A549 (cell line): ENCODE data around the gene HS6ST1. TPM values are rescaled to one million over a fixed set of nuclear protein-coding genes. Genes with fewer than 3 reads are reported as not detected.

ENCODE experiments used
- ATAC-seq, 2 experiments: fragments of 200-7000 bp in 1 of 2; fragments of >200 bp in 1 of 2; cut with Nextera tagmentation in 1 of 2; cut with Tn5 transposase in 1 of 2; 3 replicates each; pipeline versions ENCODE4 v1.8.0 to v1.9.1; 2018 to 2020; ENCODE audit warnings: mild to moderate bottlenecking in 1 of 2, moderate library complexity in 1 of 2
- CTCF ChIA-PET: fragments of 300-600 bp; sonication (Branson Sonifier 250); formaldehyde crosslinking; extraction: SDS; loops from one replicate; lab custom pipeline; 2021; ENCODE audit warnings: antibody characterized with exemption, inconsistent platforms; lab: Yijun Ruan, JAX
- POLR2A ChIA-PET: fragments of 350-600 bp; formaldehyde crosslinking; extraction: SDS; loops from one replicate; lab custom pipeline; 2021; ENCODE audit warnings: antibody characterized with exemption, inconsistent platforms; lab: Yijun Ruan, JAX
- DNase-seq, 2 experiments: peaks; one replicate each; pipeline versions ENCODE4 v3.0.0 to v3.0.0-alpha.2; 2011 to 2016; ENCODE audit warnings: low read depth in 1 of 2, low spot score in 1 of 2
- FAIRE-seq: peaks from 2 replicates; lab custom pipeline; 2011; peaks lifted over from hg19 to GRCh38; lab: Jason Lieb, UNC
- H3K27ac ChIP-seq, 2 experiments: fragments of >200 bp; sonication (Bioruptor Twin); formaldehyde crosslinking; 3 replicates each; pipeline ENCODE4 v1.5.1; 2016 to 2017
- H3K4me1 ChIP-seq: fragments of >200 bp; sonication (Bioruptor Twin); formaldehyde crosslinking; 3 replicates; pipeline ENCODE4 v1.6.1; 2016
- H3K4me2 ChIP-seq: fragments of >200 bp; sonication (Bioruptor Twin); formaldehyde crosslinking; 3 replicates; pipeline ENCODE4 v1.6.1; 2016
- H3K4me3 ChIP-seq: fragments of >200 bp; sonication (Bioruptor Twin); formaldehyde crosslinking; 3 replicates; pipeline ENCODE4 v1.5.1; 2016
- H3K9me3 ChIP-seq: fragments of >200 bp; sonication (Bioruptor Twin); formaldehyde crosslinking; 3 replicates; pipeline ENCODE4 v1.6.1; 2016
- CEBPB ChIP-seq, 2 experiments: fragments of >200 bp in 1 of 2; sonication (Bioruptor Twin) in 1 of 2; formaldehyde crosslinking in 1 of 2; IDR thresholded peaks; 2 replicates each; pipeline ENCODE4 v1.6.1; 2012 to 2016
- E2F6 ChIP-seq: IDR thresholded peaks from 2 replicates; pipeline ENCODE4 v1.6.1; 2012; ENCODE audit warnings: low read depth, borderline replicate concordance
- EHF ChIP-seq: fragments of 250-450 bp; sonication (Bioruptor Pico); IDR thresholded peaks from 2 replicates; pipeline ENCODE4 v1.5.0; 2020; ENCODE audit warnings: mild to moderate bottlenecking
- FOSB ChIP-seq: fragments of 250-450 bp; sonication (Bioruptor Pico); IDR thresholded peaks from 2 replicates; pipeline ENCODE4 v1.5.0; 2020; ENCODE audit warnings: mild to moderate bottlenecking, moderate library complexity
- GATA3 ChIP-seq: IDR thresholded peaks from 2 replicates; pipeline ENCODE4 v1.6.1; 2012; ENCODE audit warnings: borderline replicate concordance
- HDAC2 ChIP-seq: fragments of 200-600 bp; sonication (generic); IDR thresholded peaks from 2 replicates; pipeline ENCODE4 v1.6.1; 2016
- HES2 ChIP-seq: fragments of >200 bp; sonication (Bioruptor Twin); formaldehyde crosslinking; IDR thresholded peaks from 2 replicates; pipeline ENCODE4 v1.6.1; 2016
- HOXB5 ChIP-seq: fragments of 250-450 bp; sonication (Bioruptor Pico); IDR thresholded peaks from 2 replicates; pipeline ENCODE4 v1.5.0; 2020; ENCODE audit warnings: mild to moderate bottlenecking, moderate library complexity
- KDM5A ChIP-seq: fragments of 200-600 bp; sonication (generic); IDR thresholded peaks from 2 replicates; pipeline ENCODE4 v1.6.1; 2016; ENCODE audit warnings: antibody characterized with exemption, mild to moderate bottlenecking
- MAX ChIP-seq: IDR thresholded peaks from 2 replicates; pipeline ENCODE4 v1.6.1; 2012
- NFE2L2 ChIP-seq: fragments of 150-350 bp; conservative IDR thresholded peaks from 2 replicates; pipeline ENCODE4 v1.6.1; 2014; ENCODE audit warnings: low read length
- NPAS2 ChIP-seq: fragments of 250-450 bp; sonication (Bioruptor Pico); IDR thresholded peaks from 2 replicates; pipeline ENCODE4 v1.8.0; 2022; ENCODE audit warnings: mild to moderate bottlenecking, moderate library complexity, borderline replicate concordance
- PHF8 ChIP-seq: fragments of 200-600 bp; sonication (generic); IDR thresholded peaks from 2 replicates; pipeline ENCODE4 v1.6.1; 2016; ENCODE audit warnings: low read depth, mild to moderate bottlenecking, antibody characterized with exemption, moderate library complexity, borderline replicate concordance
- RAD21 ChIP-seq, 2 experiments: fragments of >200 bp in 1 of 2; sonication (Bioruptor Twin) in 1 of 2; formaldehyde crosslinking in 1 of 2; IDR thresholded peaks in 1 of 2; conservative IDR thresholded peaks in 1 of 2; 2 replicates in 1 of 2; 3 replicates in 1 of 2; pipeline ENCODE4 v1.6.1; 2012 to 2018; ENCODE audit warnings: inconsistent platforms in 1 of 2
- RARB ChIP-seq: fragments of 250-450 bp; sonication (Bioruptor Pico); IDR thresholded peaks from 2 replicates; pipeline ENCODE4 v1.8.0; 2021; ENCODE audit warnings: mild to moderate bottlenecking, moderate library complexity
- REST ChIP-seq: fragments of 200-600 bp; sonication (generic); IDR thresholded peaks from 2 replicates; pipeline ENCODE4 v1.6.1; 2016; ENCODE audit warnings: antibody characterized with exemption, mild to moderate bottlenecking, moderate library complexity
- RNF2 ChIP-seq: fragments of 200-600 bp; sonication (generic); IDR thresholded peaks from 2 replicates; pipeline ENCODE4 v1.6.1; 2016; ENCODE audit warnings: low read depth, mild to moderate bottlenecking, antibody characterized with exemption, moderate library complexity, borderline replicate concordance
- SMC3 ChIP-seq: fragments of >200 bp; sonication (Bioruptor Twin); formaldehyde crosslinking; IDR thresholded peaks from 3 replicates; pipeline ENCODE4 v1.6.1; 2018; ENCODE audit warnings: inconsistent platforms
- SREBF2 ChIP-seq: fragments of 450-650 bp; IDR thresholded peaks from 2 replicates; pipeline ENCODE4 v1.6.1; 2014; ENCODE audit warnings: mild to moderate bottlenecking, moderate library complexity
- TFCP2L1 ChIP-seq: fragments of 250-450 bp; sonication (Bioruptor Pico); IDR thresholded peaks from 2 replicates; pipeline ENCODE4 v1.5.0; 2021; ENCODE audit warnings: mild to moderate bottlenecking
- ZFP36 ChIP-seq: fragments of 450-650 bp; IDR thresholded peaks from 2 replicates; pipeline ENCODE4 v1.6.1; 2014; ENCODE audit warnings: borderline replicate concordance; ENCODE audit not compliant: partially characterized antibody
- ZSCAN20 ChIP-seq: fragments of 250-450 bp; sonication (Bioruptor Pico); IDR thresholded peaks from 2 replicates; pipeline ENCODE4 v1.8.0; 2022; ENCODE audit warnings: mild to moderate bottlenecking, moderate library complexity
- WGBS: methylation state at CpG from one replicate; pipeline ENCODE4 v1.1.6; 2017; ENCODE audit errors: missing lambda C conversion rate; 5-methylcytosine and 5-hydroxymethylcytosine counted together
- polyA plus RNA-seq, 4 experiments: library from polyadenylated mRNA; depleted of rRNA in 3 of 4; stranded (reverse); fragments of >200 nt; fragmentation: RNase III in 1 of 4; extraction: RNeasy Plus Mini Kit Qiagen cat#74134 plus additional on column Dnase treatment in 1 of 4; gene quantifications; 2 replicates in 3 of 4; 3 replicates in 1 of 4; pipeline ENCODE4 v1.2.3, GENCODE V29; 2011 to 2017

HS6ST1 gene
- polyA plus RNA-seq, 2 of the 4 experiments (the other 2 are of a cell fraction): 3.8 to 11.6 TPM

- H3K4me1 ChIP-seq: no peaks in the 10 kb centered on the region
- no peaks in the 10 kb centered on the region for H3K9me3 ChIP-seq
- no peak for FAIRE-seq
- H3K4me3 ChIP-seq: no peak overlapping the region
- H3K27ac ChIP-seq: peak overlapping the region in 1 of 2 experiments; percentile 16; a peak in 1 of 6 replicates
- peak; percentile 36 to 56; a peak in 3 of 6 replicates for ATAC-seq
- TF ChIP-seq RAD21 (conservative IDR thresholded peaks at IDR 0.05 in 1 of 2, IDR thresholded peaks at IDR 0.05 in 1 of 2): no peak
- TF ChIP-seq PHF8: no peak
- no peak for TF ChIP-seq ZSCAN20 (CRISPR knock-in tag)
- TF ChIP-seq FOSB (CRISPR knock-in tag): no peak
- no peak for TF ChIP-seq NPAS2 (CRISPR knock-in tag)
- TF ChIP-seq E2F6: no peak
- no peak for TF ChIP-seq RARB (CRISPR knock-in tag)
- no peak for TF ChIP-seq RNF2
- TF ChIP-seq, all 56 proteins: peak for 0
- ChIA-PET POLR2A (no interaction called here), CTCF (interaction anchor here (1.4 kb wide), 1 partner anchor 11 kb away, joined by 3 read pairs; no protein-coding TSS in a partner anchor)
- no peak overlapping the region for H3K4me2 ChIP-seq
- 89% methylated on average over 10 of the region's 21 CpGs for WGBS
- DNase-seq: no peak
Observed at GRCh38 chr2:128292599-128293425, 25.9 kb downstream of the HS6ST1 start.

- peak overlapping the region in 1 of 2 experiments; percentile 16; a peak in 1 of 6 replicates for H3K27ac ChIP-seq
- H3K4me3 ChIP-seq: no peak overlapping the region
- POLR2A ChIA-PET: no interaction called here
- 93% methylated on average over 11 of the region's 19 CpGs for WGBS
- TF ChIP-seq HDAC2 (no peak), KDM5A (no peak), REST (no peak), CEBPB (IDR thresholded peaks at IDR 0.05) (no peak), SREBF2 (no peak), MAX (no peak), EHF (CRISPR knock-in tag) (no peak), ZFP36 (no peak), HOXB5 (CRISPR knock-in tag) (no peak), FOSB (CRISPR knock-in tag) (no peak), GATA3 (no peak), TFCP2L1 (CRISPR knock-in tag) (no peak), HES2 (no peak), NFE2L2 (no peak), SMC3 (no peak)
- no peaks in the 10 kb centered on the region for H3K4me1 ChIP-seq
- no peak overlapping the region for H3K4me2 ChIP-seq
- ATAC-seq (no peak), FAIRE-seq (no peak), DNase-seq (no peak)
- H3K9me3 ChIP-seq: no peaks in the 10 kb centered on the region
- CTCF ChIA-PET: no interaction called here
Observed at GRCh38 chr2:128291844-128292598, 26.6 kb downstream of the HS6ST1 start.
